Pancreas (tissue), 10 donors: ENCODE data around the gene TGFB1I1. TPM values are rescaled to one million over a fixed set of nuclear protein-coding genes. Genes with fewer than 3 reads are reported as not detected.

ENCODE experiments used
- ATAC-seq, 4 donors: fragments of 200-7000 bp; cut with Tn5 transposase; one replicate each; pipeline versions ENCODE4 v1.8.0 to v1.9.1; 2020; ENCODE audit warnings: mild to moderate bottlenecking in 4 of 4, moderate library complexity in 4 of 4
- DNase-seq, 6 donors: peaks; one replicate each; pipeline ENCODE4 v3.0.0-alpha.2; 2020
- FAIRE-seq: peaks from 2 replicates; lab custom pipeline; 2012; peaks lifted over from hg19 to GRCh38; lab: Jason Lieb, UNC
- H3K27ac ChIP-seq, 4 donors: fragments of 200-600 bp; sonication (generic); 1 replicate in 3 of 4; 2 replicates in 1 of 4; pipeline versions ENCODE4 v1.5.0 to v1.8.0; 2020
- H3K27me3 ChIP-seq, 4 donors: fragments of 200-600 bp; one replicate each; pipeline ENCODE4 v1.8.0; 2021
- H3K36me3 ChIP-seq, 3 donors: fragments of 200-600 bp; sonication (generic) in 1 of 3; one replicate each; pipeline versions ENCODE4 v1.5.0 to v1.8.0; 2020 to 2021
- H3K4me1 ChIP-seq, 3 donors: fragments of 200-600 bp; one replicate each; pipeline ENCODE4 v1.8.0; 2021
- H3K4me3 ChIP-seq, 4 donors: fragments of 200-600 bp; sonication (generic) in 2 of 4; one replicate each; pipeline versions ENCODE4 v1.5.0 to v1.8.0; 2020 to 2021
- H3K9me3 ChIP-seq, 4 donors: fragments of 200-600 bp; one replicate each; pipeline ENCODE4 v1.8.0; 2021
- WGBS, 2 donors: extraction: QIAGEN DNeasy Blood & Tissue Kit; methylation state at CpG; one replicate each; pipeline ENCODE4 v1.1.7; 2013; 5-methylcytosine and 5-hydroxymethylcytosine counted together
- intact Hi-C, 3 donors: fragments of 100-400 bp; cut with DNase I; formaldehyde crosslinking; loops; one replicate each; pipeline versions ENCODE4 v1.11.1 to v1.14.2; 2022
- polyA plus RNA-seq, 2 donors: library from polyadenylated mRNA; stranded (reverse); fragments of 200-250 nt; gene quantifications; one replicate each; pipeline ENCODE4 v1.2.3, GENCODE V29; 2013
- total RNA-seq, 6 donors: library from RNA; stranded (reverse); fragmentation: NEBNext Ultra II Directional in 4 of 6; extraction: Animal tissue kit (Norgen Biotek cat#: 25700) in 4 of 6; gene quantifications; one replicate each; pipeline versions ENCODE4 v1.2.1 to v1.2.4, GENCODE V29; 2021 to 2023
- TF ChIP-seq, protein P1 (sequence below), 4 donors: fragments of 200-600 bp; sonication (generic) in 3 of 4; IDR thresholded peaks; one replicate each; pipeline versions ENCODE4 v1.5.0 to v1.8.0; 2021; ENCODE audit warnings: antibody characterized with exemption in 4 of 4
- donor health status: healthy with polysubstance abuse.
- donor health status: DM: no; HTN: no; CAD: no; lungs with moderate emphysema.
- donor health status: DM: no; HTN: no; CAD: no.
- donor health status: control.
- donor health status: control.
- donor health status: Bipolar disorder and iron deficiency.
- donor health status: DM: yes; HTN: yes; CAD: no.
- donor health status: DM: no; HTN: no; CAD: no.
- donor health status: DM: no; HTN: no; CAD: no.
- donor health status: DM: yes; HTN: yes; CAD: no.

The TGFB1I1 gene
- total and polyA plus RNA-seq, 8 donors: 1.1 to 13.2 (median 6.7) TPM

DNA sequence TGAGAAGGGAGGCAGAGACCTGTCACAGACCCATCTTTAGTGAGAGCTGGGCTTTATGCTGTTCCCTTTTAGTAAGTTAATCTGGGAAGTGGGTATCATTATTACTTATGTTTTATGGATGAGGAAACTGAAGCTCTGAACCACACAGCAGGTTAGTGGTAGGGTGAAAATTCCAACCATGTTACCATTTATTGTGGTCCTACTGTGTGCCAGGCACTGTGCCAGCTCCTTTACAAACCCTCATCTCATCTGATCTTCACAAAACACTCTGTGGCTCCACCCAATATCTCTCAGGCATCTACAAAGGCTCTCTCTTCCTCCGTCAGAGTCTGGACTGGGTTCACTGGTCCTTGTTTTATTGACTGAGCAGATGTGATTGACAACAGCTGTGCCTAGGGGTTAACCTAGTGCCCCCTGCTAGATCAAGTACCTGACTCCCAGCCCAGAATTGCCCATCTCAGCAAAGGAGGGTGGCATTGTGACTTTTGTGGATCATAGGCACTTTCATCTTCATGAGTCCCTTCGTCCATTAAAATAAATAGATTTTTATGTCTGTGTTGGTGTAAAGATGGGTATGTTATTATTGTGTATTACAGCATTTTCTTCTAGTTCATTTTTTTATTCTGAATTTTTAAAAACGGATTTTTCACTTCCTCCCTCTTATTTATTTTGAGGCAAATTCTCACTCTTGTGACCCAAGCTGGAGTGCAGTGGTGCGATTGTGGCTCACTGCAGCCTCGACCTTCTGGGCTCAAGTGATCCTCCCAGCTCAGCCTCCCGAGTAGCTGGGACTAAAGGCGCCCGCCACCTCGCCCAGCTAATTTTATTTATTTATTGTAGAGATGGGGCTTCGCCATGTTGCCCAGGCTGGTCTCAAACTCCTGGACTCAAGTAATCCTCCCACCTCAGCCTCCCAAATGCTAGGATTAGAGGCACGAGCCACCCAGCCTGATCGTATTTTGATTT lies 3.1 kb downstream of the TGFB1I1 start:
- TF ChIP-seq, protein P1, sequence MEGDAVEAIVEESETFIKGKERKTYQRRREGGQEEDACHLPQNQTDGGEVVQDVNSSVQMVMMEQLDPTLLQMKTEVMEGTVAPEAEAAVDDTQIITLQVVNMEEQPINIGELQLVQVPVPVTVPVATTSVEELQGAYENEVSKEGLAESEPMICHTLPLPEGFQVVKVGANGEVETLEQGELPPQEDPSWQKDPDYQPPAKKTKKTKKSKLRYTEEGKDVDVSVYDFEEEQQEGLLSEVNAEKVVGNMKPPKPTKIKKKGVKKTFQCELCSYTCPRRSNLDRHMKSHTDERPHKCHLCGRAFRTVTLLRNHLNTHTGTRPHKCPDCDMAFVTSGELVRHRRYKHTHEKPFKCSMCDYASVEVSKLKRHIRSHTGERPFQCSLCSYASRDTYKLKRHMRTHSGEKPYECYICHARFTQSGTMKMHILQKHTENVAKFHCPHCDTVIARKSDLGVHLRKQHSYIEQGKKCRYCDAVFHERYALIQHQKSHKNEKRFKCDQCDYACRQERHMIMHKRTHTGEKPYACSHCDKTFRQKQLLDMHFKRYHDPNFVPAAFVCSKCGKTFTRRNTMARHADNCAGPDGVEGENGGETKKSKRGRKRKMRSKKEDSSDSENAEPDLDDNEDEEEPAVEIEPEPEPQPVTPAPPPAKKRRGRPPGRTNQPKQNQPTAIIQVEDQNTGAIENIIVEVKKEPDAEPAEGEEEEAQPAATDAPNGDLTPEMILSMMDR (IDR thresholded peaks at IDR 0.05): no peak
- intact Hi-C loops: no loop called here
- Histone ChIP-seq H3K27ac (no peak overlapping the region), H3K4me3 (no peak overlapping the region), H3K36me3 (no peaks in the 10 kb centered on the region), H3K27me3 (no peaks in the 10 kb centered on the region), H3K4me1 (peaks cover 0 to 7% (median 3%) of the 10 kb centered on the region in 3 donors), H3K9me3 (no peaks in the 10 kb centered on the region)
- FAIRE-seq (no peak), DNase-seq (no peak), ATAC-seq (no peak)
- WGBS, 2 donors: 88 to 92% methylated on average over 12 of the region's 12 CpGs

DNA sequence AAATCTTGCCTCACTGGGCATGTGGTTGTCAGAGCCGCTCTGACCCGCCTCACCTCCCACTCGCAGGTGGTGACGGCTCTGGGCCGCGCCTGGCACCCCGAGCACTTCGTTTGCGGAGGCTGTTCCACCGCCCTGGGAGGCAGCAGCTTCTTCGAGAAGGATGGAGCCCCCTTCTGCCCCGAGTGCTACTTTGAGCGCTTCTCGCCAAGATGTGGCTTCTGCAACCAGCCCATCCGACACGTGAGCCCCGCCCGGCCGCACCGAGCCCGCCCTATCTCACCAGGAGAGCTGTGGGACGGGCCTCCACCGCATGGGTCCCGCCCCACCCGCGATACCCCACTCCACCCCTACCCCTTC lies 4.0 kb downstream of the TGFB1I1 start:
- intact Hi-C loops: no loop called here
- no peaks in the 10 kb centered on the region for H3K27me3 ChIP-seq
- WGBS, 2 donors: 33 to 34% methylated on average over 26 of the region's 26 CpGs
- no peaks in the 10 kb centered on the region for H3K9me3 ChIP-seq
- H3K4me1 ChIP-seq: peaks cover 0 to 7% (median 3%) of the 10 kb centered on the region in 3 donors
- peak overlapping the region in 2 of 4 donors; percentile 85 to 91 for H3K27ac ChIP-seq
- ATAC-seq: peak in 1 of 4 donors; percentile 3
- no peak for FAIRE-seq
- no peaks in the 10 kb centered on the region for H3K36me3 ChIP-seq
- no peak for DNase-seq
- TF ChIP-seq, protein P1 (IDR thresholded peaks at IDR 0.05): no peak
- H3K4me3 ChIP-seq: peak overlapping the region in 2 of 4 donors; percentile 52 to 62

DNA sequence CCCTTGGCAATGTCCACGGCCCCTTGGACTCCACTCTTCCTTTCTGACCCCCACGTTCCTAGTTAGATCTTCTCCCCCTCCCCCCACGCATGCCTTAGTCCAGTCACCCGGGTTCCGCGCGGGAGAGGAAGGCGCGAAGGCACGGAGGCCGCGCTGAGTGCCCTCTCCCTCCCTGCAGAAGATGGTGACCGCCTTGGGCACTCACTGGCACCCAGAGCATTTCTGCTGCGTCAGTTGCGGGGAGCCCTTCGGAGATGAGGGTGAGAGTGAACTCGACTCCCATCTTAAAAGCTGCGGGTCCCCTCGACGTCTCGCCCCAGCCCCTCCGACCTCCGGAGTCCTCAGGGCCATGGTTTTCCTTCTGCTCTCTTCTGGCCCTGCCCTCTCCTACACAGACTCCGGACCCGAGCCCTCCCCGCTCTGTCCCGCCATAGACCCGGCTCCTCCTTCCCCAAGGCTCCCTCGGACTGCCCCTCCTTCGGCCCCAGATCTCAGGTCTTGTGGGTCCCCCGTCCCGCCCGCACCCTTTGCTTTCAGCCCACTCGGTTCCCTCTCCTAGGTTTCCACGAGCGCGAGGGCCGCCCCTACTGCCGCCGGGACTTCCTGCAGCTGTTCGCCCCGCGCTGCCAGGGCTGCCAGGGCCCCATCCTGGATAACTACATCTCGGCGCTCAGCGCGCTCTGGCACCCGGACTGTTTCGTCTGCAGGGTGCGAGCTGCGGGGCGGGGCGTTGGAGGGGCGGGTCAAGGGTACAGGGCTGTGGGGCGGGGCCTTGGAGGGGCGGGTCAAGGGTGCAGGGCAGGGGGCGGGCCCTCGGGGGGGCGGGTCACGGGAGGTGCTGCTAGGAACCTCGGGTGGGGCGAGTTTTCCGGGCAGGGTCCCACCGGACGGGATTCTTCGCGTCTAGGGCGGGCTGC lies 4.6 kb downstream of the TGFB1I1 start:
- peak overlapping the region; percentile 78 to 91 (median 88) for H3K27ac ChIP-seq
- H3K4me3 ChIP-seq: peak overlapping the region; percentile 45 to 62 (median 54)
- intact Hi-C loops: no loop called here
- H3K36me3 ChIP-seq: no peaks in the 10 kb centered on the region
- DNase-seq (peak; percentile 89 to 96 (median 95)), FAIRE-seq (no peak), ATAC-seq (peak; percentile 85 to 92 (median 86))
- H3K27me3 ChIP-seq: no peaks in the 10 kb centered on the region
- TF ChIP-seq, protein P1 (IDR thresholded peaks at IDR 0.05): no peak
- peaks cover 0 to 7% (median 3%) of the 10 kb centered on the region in 3 donors for H3K4me1 ChIP-seq
- 10% methylated on average over 49 to 68 of the region's 68 CpGs for WGBS, 2 donors
- H3K9me3 ChIP-seq: no peaks in the 10 kb centered on the region

DNA sequence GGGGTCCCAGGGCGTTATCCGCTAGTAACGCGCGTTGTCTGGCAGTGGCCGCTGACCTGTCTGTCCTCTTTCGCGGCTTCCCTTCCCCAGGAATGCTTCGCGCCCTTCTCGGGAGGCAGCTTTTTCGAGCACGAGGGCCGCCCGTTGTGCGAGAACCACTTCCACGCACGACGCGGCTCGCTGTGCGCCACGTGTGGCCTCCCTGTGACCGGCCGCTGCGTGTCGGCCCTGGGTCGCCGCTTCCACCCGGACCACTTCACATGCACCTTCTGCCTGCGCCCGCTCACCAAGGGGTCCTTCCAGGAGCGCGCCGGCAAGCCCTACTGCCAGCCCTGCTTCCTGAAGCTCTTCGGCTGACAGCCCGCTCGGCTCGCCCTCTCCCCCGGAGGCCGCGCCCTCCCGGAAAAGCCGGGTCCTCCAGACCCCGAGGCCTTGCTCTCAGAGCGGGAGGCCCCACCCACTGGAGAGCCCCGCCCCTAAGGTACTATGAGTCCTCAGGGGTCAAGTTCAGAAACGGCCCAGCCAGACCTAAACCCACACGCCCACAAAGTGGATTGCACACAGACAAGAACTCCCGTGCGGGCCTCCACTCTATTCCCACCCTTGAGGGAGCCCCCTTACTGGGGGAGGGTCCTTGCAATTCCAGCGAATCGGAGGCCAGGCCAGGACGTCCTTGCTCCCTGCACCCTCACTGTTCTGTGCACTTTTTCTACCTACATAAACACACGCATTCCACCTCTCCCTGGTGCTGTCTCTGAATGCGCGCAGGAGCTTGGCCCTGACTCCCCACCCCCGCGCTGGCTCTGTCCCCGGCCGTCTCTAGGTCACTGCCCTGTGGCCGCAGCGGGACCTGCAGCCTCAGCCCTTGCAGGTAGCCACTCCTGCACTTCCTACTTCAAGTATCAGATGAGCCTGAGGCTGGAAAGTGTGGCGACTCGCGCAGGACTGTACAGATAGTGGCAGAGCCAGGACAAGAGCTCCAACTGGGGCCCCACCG lies 5.6 kb downstream of the TGFB1I1 start:
- no peaks in the 10 kb centered on the region for H3K9me3 ChIP-seq
- 9 to 14% methylated on average over 60 to 67 of the region's 67 CpGs for WGBS, 2 donors
- no peak for FAIRE-seq
- no peaks in the 10 kb centered on the region for H3K36me3 ChIP-seq
- H3K27ac ChIP-seq: peak overlapping the region; percentile 78 to 91 (median 88)
- peak overlapping the region; percentile 45 to 62 (median 54) for H3K4me3 ChIP-seq
- ATAC-seq: peak; percentile 76 to 83 (median 78)
- H3K4me1 ChIP-seq: peaks cover 0 to 7% (median 3%) of the 10 kb centered on the region in 3 donors
- DNase-seq: peak; percentile 82 to 95 (median 84)
- TF ChIP-seq, protein P1 (IDR thresholded peaks at IDR 0.05): peak; percentile 29 to 55 (median 40)
- no peaks in the 10 kb centered on the region for H3K27me3 ChIP-seq
- intact Hi-C loops: no loop called here
